Measurements from ENCODE around the gene PUM1.
"Not testable (repeated sequence)": the region's sequence is repeated elsewhere in the genome, so short reads cannot be mapped to it uniquely, and the experiment has no call there.

PUM1 gene

DNA sequence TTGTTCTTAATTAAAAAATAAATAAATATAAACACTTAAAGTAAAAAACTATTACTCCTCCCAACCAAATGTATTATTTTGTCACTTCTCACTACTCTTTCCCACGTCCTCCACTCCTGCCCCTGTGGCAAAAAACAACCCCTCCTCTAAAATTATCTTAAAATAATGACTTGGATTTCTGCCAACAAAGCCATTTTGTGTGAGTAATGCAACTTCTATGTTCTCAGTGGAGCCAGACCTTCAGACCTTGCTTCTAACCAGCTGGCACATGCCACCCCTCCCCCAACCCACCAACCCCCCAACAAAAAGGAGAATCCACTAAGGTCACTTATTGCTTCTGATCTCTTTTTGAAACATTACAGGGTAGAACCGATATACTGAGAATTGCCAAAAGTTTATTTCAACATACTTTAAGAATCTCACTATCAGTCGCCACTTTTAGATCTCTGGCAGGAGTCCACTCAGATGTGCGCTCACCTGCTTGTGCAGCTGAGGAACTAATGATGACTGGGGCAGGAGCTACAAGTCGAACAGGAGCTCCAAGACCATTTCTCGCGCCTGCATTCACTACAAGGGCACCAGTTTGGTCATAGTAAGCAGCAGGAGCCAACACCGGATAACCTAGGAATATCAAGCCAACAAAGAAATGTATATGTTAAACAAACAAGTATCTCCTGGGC lies 98.7 kb downstream of the PUM1 start:
- H3K4me3 ChIP-seq (ENCODE audit: low read depth, low read length) = no peak overlapping the region

GRCh38 chr1:30965924-30966599 lies 99.5 kb downstream of the PUM1 start:
- no peak overlapping the region for H3K4me3 ChIP-seq (ENCODE audit: low read depth, low read length)

GRCh38 chr1:30964706-30965105 lies 100.8 kb downstream of the PUM1 start:
- H3K4me3 ChIP-seq (ENCODE audit: low read depth, low read length) = no peak overlapping the region

DNA sequence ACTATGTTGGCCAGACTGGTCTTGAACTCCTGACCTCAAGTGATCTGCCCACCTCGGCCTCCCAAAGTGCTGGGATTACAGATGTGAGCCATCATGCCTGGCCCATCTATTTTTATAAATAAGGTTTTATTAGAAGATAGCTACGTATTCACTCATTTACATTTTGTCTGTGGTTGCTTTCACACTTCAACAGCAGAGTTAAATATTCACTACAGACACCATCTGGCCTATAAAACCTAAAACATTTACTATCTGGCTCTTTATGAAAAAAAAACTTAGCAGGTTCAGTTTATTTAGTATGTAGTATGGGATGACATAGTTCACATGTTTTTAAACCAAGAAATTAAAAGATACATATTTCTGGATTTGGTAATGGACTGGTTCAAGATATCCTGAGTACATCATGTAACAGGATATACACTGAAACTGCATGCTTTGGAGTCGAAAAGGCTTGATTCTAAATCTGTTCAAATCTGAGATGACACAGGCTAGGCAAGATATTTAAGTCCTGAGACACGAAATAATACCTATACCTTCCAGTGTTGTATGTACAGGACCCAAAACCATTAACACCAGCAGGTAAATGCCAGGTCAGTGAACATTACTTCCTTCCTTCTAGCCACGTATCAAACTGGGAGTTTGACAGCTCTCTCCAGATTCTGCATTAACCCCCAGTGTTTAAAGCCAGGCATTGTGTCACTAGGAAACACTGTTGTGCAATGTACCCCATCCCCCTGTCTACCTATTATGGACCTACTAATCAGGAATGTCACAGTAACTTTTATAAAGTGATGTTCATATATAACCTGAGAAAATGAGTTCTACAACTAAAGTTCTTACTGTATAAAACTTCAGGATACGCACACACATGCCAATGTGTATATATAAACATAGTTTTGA lies 102.7 kb downstream of the PUM1 start:
- H3K4me3 ChIP-seq (ENCODE audit: low read depth, low read length) = no peak overlapping the region

DNA sequence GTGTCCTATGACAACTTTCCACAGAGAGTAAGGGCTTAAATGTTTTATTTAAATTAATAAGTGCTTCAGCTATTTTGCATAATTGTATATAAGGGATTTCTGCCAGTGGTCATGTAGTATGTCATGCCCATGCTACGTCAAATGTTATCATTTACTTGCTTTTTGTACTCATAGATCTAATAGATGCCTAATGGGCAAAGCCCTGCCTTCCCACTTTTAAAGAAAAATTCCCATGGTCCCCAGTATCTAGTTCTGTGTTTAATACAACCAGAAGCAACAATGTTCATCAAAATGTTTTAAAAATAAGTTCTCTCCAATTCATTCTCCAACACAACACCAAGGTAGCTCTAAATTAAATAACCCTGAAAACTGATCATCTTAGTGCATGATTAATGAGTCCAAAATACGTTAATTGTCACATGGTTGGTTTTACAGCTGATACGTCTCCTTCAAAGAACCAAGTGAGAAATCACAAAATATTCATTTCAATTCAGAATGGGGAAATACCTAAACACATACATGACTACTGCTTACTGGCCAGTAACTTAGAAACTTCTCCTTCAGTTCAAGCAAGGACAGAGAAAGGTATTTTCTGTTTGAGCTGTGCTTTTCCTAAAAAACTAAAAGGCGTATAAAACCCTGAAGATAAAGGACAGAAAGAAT lies 107.8 kb downstream of the PUM1 start:
- H3K4me3 ChIP-seq (ENCODE audit: low read depth, low read length) = no peak overlapping the region

- no peak overlapping the region for H3K4me3 ChIP-seq (ENCODE audit: low read depth, low read length)
These were observed 110.0 kb downstream of the PUM1 start for GRCh38 chr1:30955448-30956015.

GRCh38 chr1:30953685-30954084 lies 111.8 kb downstream of the PUM1 start:
- no peak overlapping the region for H3K4me3 ChIP-seq (ENCODE audit: low read depth, low read length)

DNA sequence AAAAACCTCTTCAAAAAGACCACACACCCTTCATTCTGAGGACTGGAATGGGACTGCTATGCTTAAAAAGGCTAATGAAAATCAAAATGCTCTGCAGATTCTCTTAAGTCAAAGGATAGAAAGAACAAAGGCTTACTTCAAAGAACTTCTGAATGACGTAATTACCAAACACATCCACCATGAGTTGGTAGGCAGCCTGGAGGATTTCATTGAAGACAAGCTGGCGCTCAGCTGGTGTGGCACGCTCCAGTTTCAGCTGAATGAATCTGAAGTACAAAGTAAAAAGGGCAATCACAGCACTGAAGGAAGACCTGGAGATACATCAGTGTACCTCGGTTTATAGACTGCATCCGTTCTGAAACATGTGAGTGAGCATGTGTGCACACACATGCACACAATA lies 113.4 kb downstream of the PUM1 start:
- no peak overlapping the region for H3K4me3 ChIP-seq (ENCODE audit: low read depth, low read length)

DNA sequence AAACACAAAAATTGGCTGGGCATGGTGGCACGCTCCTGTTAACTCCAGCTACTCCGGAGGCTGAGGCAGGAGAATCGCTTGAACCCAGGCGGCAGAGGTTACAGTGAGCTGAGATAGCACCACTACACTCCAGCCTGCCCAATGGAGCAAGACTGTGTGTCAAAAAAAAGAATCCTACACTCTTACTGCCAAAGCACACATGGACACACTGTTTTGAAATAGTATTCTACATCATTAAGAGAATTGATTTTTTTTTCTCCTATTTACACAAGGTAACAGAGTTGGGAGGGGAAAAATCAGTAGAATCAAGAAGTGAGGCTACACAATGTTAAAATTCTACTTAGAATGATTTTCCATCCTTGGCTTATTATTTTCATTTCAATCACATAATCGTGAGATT lies 114.8 kb downstream of the PUM1 start:
- no peak overlapping the region for H3K4me3 ChIP-seq (ENCODE audit: low read depth, low read length)

- no peak overlapping the region for H3K4me3 ChIP-seq (ENCODE audit: low read depth, low read length)
These were observed 115.5 kb downstream of the PUM1 start for GRCh38 chr1:30950053-30950452.

DNA sequence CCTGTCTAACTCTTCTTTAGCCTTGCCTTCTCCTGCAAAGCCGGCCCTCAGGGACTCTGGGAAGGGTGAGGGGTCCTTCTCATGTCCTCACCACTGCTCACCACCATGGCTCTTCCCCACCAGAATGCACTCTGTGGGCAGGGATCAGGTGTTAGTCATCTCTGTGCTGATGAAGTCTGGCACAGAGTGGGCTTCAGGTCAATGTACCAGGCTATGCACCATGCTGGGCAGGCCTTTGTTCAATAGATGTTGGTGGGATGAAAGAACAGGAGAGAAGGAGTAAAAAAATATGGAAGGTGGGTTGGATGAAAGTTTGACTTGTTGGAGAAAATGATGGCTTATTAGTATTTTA lies 116.1 kb downstream of the PUM1 start:
- not testable (repeated sequence) for H3K4me3 ChIP-seq (ENCODE audit: low read depth, low read length)

DNA sequence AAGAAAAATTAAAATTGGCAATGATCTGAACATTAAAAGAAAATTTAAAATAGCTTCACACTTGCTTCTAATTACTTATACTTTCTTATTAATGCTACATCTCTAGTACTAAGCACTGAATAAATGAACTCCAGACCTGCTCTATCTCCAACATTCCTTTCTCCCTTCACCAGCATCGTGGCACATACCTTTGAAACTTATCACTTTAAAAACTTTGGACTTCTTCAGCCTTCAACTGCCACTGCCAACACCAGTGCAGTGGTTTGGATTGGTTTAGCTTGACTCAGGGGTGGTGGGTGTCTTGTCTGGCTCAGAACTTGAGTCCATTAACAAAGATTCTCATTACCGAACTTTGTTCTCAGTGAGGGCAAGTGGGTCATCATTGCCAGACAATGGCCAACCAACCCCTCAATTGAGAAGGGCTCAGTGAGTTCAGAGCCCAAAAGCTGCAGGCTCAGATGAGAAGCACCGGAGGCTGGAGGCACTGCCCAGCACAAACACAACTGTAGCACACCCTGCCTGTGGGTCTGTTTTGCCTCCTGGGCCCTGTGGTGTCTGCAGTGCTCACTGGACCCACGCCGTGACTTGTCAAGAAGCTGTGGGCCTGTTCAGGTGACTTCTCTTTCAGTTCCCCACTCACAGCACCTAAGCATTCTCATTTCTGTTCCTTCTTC lies 116.6 kb downstream of the PUM1 start:
- H3K4me3 ChIP-seq (ENCODE audit: low read depth, low read length) = not testable (repeated sequence)

GRCh38 chr1:30948278-30948677 lies 117.2 kb downstream of the PUM1 start:
- no peak overlapping the region for H3K4me3 ChIP-seq (ENCODE audit: low read depth, low read length)

DNA sequence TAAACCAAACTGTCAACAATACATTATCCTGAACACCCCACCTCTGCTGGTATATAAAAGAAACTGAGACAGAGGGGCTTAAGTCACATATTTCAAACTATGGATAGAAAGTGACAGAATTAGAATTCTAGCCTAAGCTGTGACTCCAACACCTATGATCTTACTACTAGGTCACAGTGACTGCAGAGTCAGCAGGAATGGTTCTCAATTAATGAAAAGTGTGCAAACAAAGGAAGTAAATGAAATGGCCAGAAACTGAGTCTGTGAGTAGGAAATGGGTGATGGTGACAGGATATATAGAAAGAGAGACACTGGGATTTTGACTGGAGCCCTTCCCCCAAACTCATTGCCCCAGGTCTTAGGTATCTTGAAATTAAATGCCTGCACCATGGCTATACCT lies 118.3 kb downstream of the PUM1 start:
- no peak overlapping the region for H3K4me3 ChIP-seq (ENCODE audit: low read depth, low read length)

- no peak overlapping the region for H3K4me3 ChIP-seq (ENCODE audit: low read depth, low read length)
These were observed 123.1 kb downstream of the PUM1 start for GRCh38 chr1:30942326-30942963.

DNA sequence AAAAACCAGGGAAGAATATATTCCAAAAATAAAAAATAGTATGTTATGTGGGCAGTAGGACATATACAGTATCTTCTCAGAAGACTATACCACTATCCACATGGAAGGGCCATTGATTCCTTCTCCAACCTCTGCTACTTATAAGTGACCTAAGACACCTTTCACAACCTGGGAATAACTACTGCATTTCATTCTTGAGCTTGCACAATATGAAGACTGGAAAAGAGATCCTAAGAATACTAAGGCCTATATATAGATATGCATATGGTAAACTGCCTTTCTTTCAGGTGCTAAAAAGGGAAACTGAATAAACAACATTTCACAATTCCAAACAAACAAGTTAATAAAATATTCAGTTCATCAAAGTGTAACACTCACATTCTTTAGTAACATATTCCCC lies 125.0 kb downstream of the PUM1 start:
- H3K4me3 ChIP-seq (ENCODE audit: low read depth, low read length) = no peak overlapping the region

DNA sequence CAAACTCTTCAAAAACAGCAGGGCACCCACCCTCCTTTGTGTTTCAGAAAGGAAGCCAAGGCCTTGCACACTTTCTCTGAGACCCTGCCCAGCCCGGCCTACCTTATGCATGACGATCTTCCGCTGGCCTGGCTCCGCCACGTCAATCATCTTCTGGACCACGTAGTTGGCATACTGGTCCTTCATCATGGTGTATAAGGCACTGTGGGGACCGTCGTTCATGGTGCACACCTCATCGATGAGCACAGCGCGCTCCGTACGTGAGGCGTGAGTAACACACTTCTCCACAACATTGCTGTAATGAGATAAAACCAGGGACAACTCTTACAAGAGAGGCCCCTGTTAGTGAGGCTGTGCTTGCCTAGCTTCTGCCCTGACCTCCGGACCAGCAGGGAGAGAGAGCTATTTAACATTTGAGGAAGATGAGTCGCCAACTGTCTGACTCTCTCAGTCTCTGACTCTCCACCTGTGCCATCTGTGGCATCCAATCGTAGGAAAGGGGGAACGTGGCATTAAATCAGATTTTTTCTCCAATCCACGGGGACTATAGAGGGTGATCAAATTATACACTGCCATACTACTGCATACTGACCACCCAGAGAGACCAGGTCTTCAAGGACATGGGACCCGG lies 128.9 kb downstream of the PUM1 start:
- no peak overlapping the region for H3K4me3 ChIP-seq (ENCODE audit: low read depth, low read length)

DNA sequence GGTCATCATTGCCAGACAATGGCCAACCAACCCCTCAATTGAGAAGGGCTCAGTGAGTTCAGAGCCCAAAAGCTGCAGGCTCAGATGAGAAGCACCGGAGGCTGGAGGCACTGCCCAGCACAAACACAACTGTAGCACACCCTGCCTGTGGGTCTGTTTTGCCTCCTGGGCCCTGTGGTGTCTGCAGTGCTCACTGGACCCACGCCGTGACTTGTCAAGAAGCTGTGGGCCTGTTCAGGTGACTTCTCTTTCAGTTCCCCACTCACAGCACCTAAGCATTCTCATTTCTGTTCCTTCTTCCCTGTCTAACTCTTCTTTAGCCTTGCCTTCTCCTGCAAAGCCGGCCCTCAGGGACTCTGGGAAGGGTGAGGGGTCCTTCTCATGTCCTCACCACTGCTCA lies 129.8 kb downstream of the PUM1 start:
- H3K4me3 ChIP-seq (ENCODE audit: low read depth, low read length) = not testable (repeated sequence)

GRCh38 chr1:30934613-30935012 lies 130.9 kb downstream of the PUM1 start:
- no peak overlapping the region for H3K4me3 ChIP-seq (ENCODE audit: low read depth, low read length)

- H3K4me3 ChIP-seq (ENCODE audit: low read depth, low read length) = no peak overlapping the region
These were observed 131.7 kb downstream of the PUM1 start for GRCh38 chr1:30933874-30934252.

Data from iPS-11a (cell line).